ENCODE results near the gene CKMT2.

DNA sequence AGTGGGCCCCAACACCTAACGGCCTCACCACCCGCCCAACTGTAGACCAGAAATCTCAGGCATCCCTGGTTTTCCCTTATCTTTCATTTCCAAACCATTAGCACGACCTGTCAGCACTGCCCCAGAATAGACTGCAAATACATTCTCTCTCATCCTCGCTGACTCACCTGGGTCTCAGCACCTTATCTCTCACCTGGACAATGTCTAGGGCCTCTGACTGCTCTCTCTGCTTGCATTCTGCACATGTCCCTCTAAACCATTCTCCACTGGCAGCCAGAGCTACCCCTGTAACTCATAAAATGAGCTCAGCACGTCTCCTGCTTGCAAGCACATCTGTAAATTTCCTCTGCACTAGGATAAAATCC is 12.7 kb downstream of the CKMT2 start:
- TF ChIP-seq, protein P1, sequence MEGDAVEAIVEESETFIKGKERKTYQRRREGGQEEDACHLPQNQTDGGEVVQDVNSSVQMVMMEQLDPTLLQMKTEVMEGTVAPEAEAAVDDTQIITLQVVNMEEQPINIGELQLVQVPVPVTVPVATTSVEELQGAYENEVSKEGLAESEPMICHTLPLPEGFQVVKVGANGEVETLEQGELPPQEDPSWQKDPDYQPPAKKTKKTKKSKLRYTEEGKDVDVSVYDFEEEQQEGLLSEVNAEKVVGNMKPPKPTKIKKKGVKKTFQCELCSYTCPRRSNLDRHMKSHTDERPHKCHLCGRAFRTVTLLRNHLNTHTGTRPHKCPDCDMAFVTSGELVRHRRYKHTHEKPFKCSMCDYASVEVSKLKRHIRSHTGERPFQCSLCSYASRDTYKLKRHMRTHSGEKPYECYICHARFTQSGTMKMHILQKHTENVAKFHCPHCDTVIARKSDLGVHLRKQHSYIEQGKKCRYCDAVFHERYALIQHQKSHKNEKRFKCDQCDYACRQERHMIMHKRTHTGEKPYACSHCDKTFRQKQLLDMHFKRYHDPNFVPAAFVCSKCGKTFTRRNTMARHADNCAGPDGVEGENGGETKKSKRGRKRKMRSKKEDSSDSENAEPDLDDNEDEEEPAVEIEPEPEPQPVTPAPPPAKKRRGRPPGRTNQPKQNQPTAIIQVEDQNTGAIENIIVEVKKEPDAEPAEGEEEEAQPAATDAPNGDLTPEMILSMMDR (IDR thresholded peaks at IDR 0.05): no peak
- TF ChIP-seq POLR2A (IDR thresholded peaks at IDR 0.05): no peak

Data from esophagus squamous epithelium (tissue), 4 donors.